ENCODE measurements around the gene PTPRN2. TPM values are rescaled to one million over a fixed set of nuclear protein-coding genes. Genes with fewer than 3 reads are reported as not detected.

PTPRN2 gene
- total and polyA plus RNA-seq, 2 donors (not counting 3 experiments of a cell fraction or from before 2014, with no cell fraction given), result 0.62 to 0.88 TPM

GRCh38 chr7:158569858-158570323 lies 17.7 kb downstream of the PTPRN2 start:
- CTCF ChIA-PET, result no interaction called here

GRCh38 chr7:158568974-158569857 lies 18.4 kb downstream of the PTPRN2 start:
- CTCF ChIA-PET, result no interaction called here
- no peak overlapping the region for H3K27ac ChIP-seq (ENCODE audit: insufficient read depth, low read depth, low read length)
- H2AFZ ChIP-seq (ENCODE audit: low read depth, low read length), result no peak overlapping the region
- FAIRE-seq (no peak), DNase-seq (ENCODE audit: low read depth, low spot score) (no peak)
- no peaks in the 10 kb centered on the region for H3K9me3 ChIP-seq (replicated peaks; ENCODE audit: control insufficient read depth, insufficient read depth, low read length)
- no peaks in the 10 kb centered on the region for H4K20me1 ChIP-seq (replicated peaks; ENCODE audit: control insufficient read depth, extremely low read depth, insufficient read depth, low read length)
- H3K4me2 ChIP-seq (ENCODE audit: insufficient read depth, low read length), result no peak overlapping the region
- no TSS peak for BruUV-seq (replicated peaks)
- dilution Hi-C loops (cut with MboI; ENCODE audit: extremely low pct_ligation_motif_present, low sequenced_read_pairs), result no loop called here
- no peaks in the 10 kb centered on the region for H3K27me3 ChIP-seq (ENCODE audit: control insufficient read depth in 2 of 2, insufficient read depth in 2 of 2, low read length in 2 of 2)
- no peaks in the 10 kb centered on the region for H3K79me2 ChIP-seq (ENCODE audit: control insufficient read depth, insufficient read depth, low read length)
- H3K9me1 ChIP-seq (replicated peaks; ENCODE audit: control insufficient read depth, extremely low read depth, insufficient read depth, low read length), result no peaks in the 10 kb centered on the region
- H3K9ac ChIP-seq (replicated peaks; ENCODE audit: extremely low read depth, insufficient read depth, low read length), result no peak overlapping the region
- POLR2A ChIA-PET, result no interaction called here
- intact Hi-C loops (cut with micrococcal nuclease), result no loop called here
- TF ChIP-seq GATA2 (IDR thresholded peaks at IDR 0.05; ENCODE audit: insufficient read depth, insufficient read length, low read depth, low read length) (no peak), MAX (IDR thresholded peaks at IDR 0.05; ENCODE audit: insufficient read depth, insufficient read length) (no peak), MYC (IDR thresholded peaks at IDR 0.05; ENCODE audit: low read depth, low read length) (no peak), POLR2AphosphoS5 (IDR thresholded peaks at IDR 0.05; ENCODE audit: insufficient read depth, low read depth, low read length) (no peak), EZH2 (IDR thresholded peaks at IDR 0.05; ENCODE audit: borderline replicate concordance, low read depth, low read length, severe bottlenecking) (no peak), CTCF (IDR thresholded peaks at IDR 0.05; ENCODE audit: extremely low read depth in 1 of 2, insufficient read depth in 1 of 2, low read depth in 1 of 2, low read length in 2 of 2) (no peak), FOS (IDR thresholded peaks at IDR 0.05; ENCODE audit: borderline replicate concordance, insufficient read depth, low read length) (no peak)
- H3K4me3 ChIP-seq (replicated peaks in 1 of 3; ENCODE audit: insufficient read depth in 1 of 3, low read depth in 1 of 3, low read length in 3 of 3), result no peak overlapping the region
- H3K4me1 ChIP-seq (ENCODE audit: control insufficient read depth, extremely low read depth, insufficient read depth, low read length), result no peaks in the 10 kb centered on the region
- H3K36me3 ChIP-seq (ENCODE audit: control insufficient read depth in 2 of 2, extremely low read depth in 1 of 2, insufficient read depth in 2 of 2, low read length in 2 of 2), result no peaks in the 10 kb centered on the region

More at GRCh38 chr7:158569858-158570323, 17.7 kb downstream of the PTPRN2 start:
- FAIRE-seq (no peak), DNase-seq (ENCODE audit: low read depth, low spot score) (no peak)
- TF ChIP-seq EZH2 (IDR thresholded peaks at IDR 0.05; ENCODE audit: borderline replicate concordance, low read depth, low read length, severe bottlenecking) (no peak), POLR2A (IDR thresholded peaks at IDR 0.05; ENCODE audit: low read depth, low read length) (no peak), MAX (IDR thresholded peaks at IDR 0.05; ENCODE audit: insufficient read depth, insufficient read length) (no peak), POLR2AphosphoS5 (IDR thresholded peaks at IDR 0.05; ENCODE audit: insufficient read depth, low read depth, low read length) (no peak), FOS (IDR thresholded peaks at IDR 0.05; ENCODE audit: borderline replicate concordance, insufficient read depth, low read length) (no peak), JUN (IDR thresholded peaks at IDR 0.05; ENCODE audit: borderline replicate concordance, insufficient read depth, insufficient read length, low read depth) (no peak), GATA2 (IDR thresholded peaks at IDR 0.05; ENCODE audit: insufficient read depth, insufficient read length, low read depth, low read length) (no peak)
- H4K20me1 ChIP-seq (replicated peaks; ENCODE audit: control insufficient read depth, extremely low read depth, insufficient read depth, low read length), result no peaks in the 10 kb centered on the region
- H3K4me3 ChIP-seq (replicated peaks in 1 of 3; ENCODE audit: insufficient read depth in 1 of 3, low read depth in 1 of 3, low read length in 3 of 3), result no peak overlapping the region
- BruUV-seq (replicated peaks), result no TSS peak
- H3K27ac ChIP-seq (ENCODE audit: insufficient read depth, low read depth, low read length), result no peak overlapping the region
- no peak overlapping the region for H2AFZ ChIP-seq (ENCODE audit: low read depth, low read length)
- no peaks in the 10 kb centered on the region for H3K9me1 ChIP-seq (replicated peaks; ENCODE audit: control insufficient read depth, extremely low read depth, insufficient read depth, low read length)
- H3K4me2 ChIP-seq (ENCODE audit: insufficient read depth, low read length), result no peak overlapping the region
- H3K9me3 ChIP-seq (replicated peaks; ENCODE audit: control insufficient read depth, insufficient read depth, low read length), result no peaks in the 10 kb centered on the region
- dilution Hi-C loops (cut with MboI; ENCODE audit: extremely low pct_ligation_motif_present, low sequenced_read_pairs), result no loop called here
- intact Hi-C loops (cut with micrococcal nuclease), result no loop called here
- POLR2A ChIA-PET, result no interaction called here
- no peak overlapping the region for H3K9ac ChIP-seq (replicated peaks; ENCODE audit: extremely low read depth, insufficient read depth, low read length)
- no peaks in the 10 kb centered on the region for H3K4me1 ChIP-seq (ENCODE audit: control insufficient read depth, extremely low read depth, insufficient read depth, low read length)
- no peaks in the 10 kb centered on the region for H3K79me2 ChIP-seq (ENCODE audit: control insufficient read depth, insufficient read depth, low read length)
- no peaks in the 10 kb centered on the region for H3K36me3 ChIP-seq (ENCODE audit: control insufficient read depth in 2 of 2, extremely low read depth in 1 of 2, insufficient read depth in 2 of 2, low read length in 2 of 2)
- no peaks in the 10 kb centered on the region for H3K27me3 ChIP-seq (ENCODE audit: control insufficient read depth in 2 of 2, insufficient read depth in 2 of 2, low read length in 2 of 2)

Measured in endothelial cell of umbilical vein (primary cell).